Omental fat pad (tissue), 4 donors: Measurements from ENCODE around the gene CERK. TPM values are rescaled to one million over a fixed set of nuclear protein-coding genes. Genes with fewer than 3 reads are reported as not detected.

ENCODE experiments used
- ATAC-seq: fragments of 150-250 bp; one replicate; pipeline ENCODE4 v1.9.1; 2016; ENCODE audit warnings: mild to moderate bottlenecking, moderate library complexity; ENCODE audit not compliant: low FRiP score
- DNase-seq: peaks from one replicate; pipeline ENCODE4 v3.0.0-alpha.2; 2019; ENCODE audit warnings: low spot score
- CTCF ChIP-seq, 3 donors: fragments of 450-650 bp; IDR thresholded peaks; one replicate each; pipeline ENCODE4 v1.5.1; 2016 to 2017; ENCODE audit warnings: antibody characterized with exemption in 3 of 3, mild to moderate bottlenecking in 3 of 3, moderate library complexity in 2 of 3
- total RNA-seq, 4 donors: library from RNA; depleted of rRNA; stranded (reverse); fragments of >200 nt; gene quantifications; one replicate each; pipeline ENCODE4 v1.1.0, GENCODE V29; 2016

Gene CERK
- total RNA-seq, 4 donors from 2014 or later: 32.7 to 47.8 (median 39.7) TPM

- TF ChIP-seq CTCF (IDR thresholded peaks at IDR 0.05): no peak
- DNase-seq: no peak
Measured at GRCh38 chr22:46725096-46725495, 13.0 kb downstream of the CERK start.

GRCh38 chr22:46723882-46724281, 14.2 kb downstream of the CERK start:
- no peak for TF ChIP-seq CTCF (IDR thresholded peaks at IDR 0.05)
- ATAC-seq: no peak
- no peak for DNase-seq

More at GRCh38 chr22:46725096-46725495, 13.0 kb downstream of the CERK start:
- no peak for ATAC-seq

- DNase-seq (no peak), ATAC-seq (no peak)
- no peak for TF ChIP-seq CTCF (IDR thresholded peaks at IDR 0.05)
Measured at GRCh38 chr22:46721501-46722085, 16.5 kb downstream of the CERK start.

- ATAC-seq: no peak
- no peak for TF ChIP-seq CTCF (IDR thresholded peaks at IDR 0.05)
Measured at GRCh38 chr22:46719921-46720320, 18.1 kb downstream of the CERK start.

GRCh38 chr22:46714550-46714949, 23.5 kb downstream of the CERK start:
- ATAC-seq (no peak), DNase-seq (no peak)
- no peak for TF ChIP-seq CTCF (IDR thresholded peaks at IDR 0.05)

More at GRCh38 chr22:46719921-46720320, 18.1 kb downstream of the CERK start:
- no peak for DNase-seq

GRCh38 chr22:46712288-46712687, 25.8 kb downstream of the CERK start:
- ATAC-seq (no peak), DNase-seq (no peak)
- TF ChIP-seq CTCF (IDR thresholded peaks at IDR 0.05): no peak

GRCh38 chr22:46710806-46711205, 27.2 kb downstream of the CERK start:
- TF ChIP-seq CTCF (IDR thresholded peaks at IDR 0.05): no peak
- no peak for DNase-seq
- no peak for ATAC-seq
